Measurements from ENCODE around the gene S100A12.

DNA sequence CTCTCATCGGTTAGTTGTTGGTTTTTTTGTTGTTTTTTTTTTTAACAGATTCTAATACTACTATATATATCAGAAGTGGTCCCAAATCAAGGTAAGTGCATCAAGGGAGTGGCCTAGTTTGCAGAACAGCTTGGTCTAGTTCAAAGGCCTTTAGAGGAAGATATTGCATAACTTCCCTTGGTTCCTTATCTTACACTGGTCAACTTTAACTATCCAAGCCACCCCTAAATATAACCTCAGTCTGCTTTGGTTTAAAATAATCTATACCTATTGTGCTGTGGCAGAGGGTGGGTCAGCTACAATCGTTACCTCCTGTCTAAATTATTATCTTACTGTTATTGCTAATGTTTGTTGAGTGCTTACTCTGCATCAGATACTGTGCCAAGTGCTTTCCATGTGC, 6.9 kb downstream of the S100A12 start:
- TF ChIP-seq, protein P1, sequence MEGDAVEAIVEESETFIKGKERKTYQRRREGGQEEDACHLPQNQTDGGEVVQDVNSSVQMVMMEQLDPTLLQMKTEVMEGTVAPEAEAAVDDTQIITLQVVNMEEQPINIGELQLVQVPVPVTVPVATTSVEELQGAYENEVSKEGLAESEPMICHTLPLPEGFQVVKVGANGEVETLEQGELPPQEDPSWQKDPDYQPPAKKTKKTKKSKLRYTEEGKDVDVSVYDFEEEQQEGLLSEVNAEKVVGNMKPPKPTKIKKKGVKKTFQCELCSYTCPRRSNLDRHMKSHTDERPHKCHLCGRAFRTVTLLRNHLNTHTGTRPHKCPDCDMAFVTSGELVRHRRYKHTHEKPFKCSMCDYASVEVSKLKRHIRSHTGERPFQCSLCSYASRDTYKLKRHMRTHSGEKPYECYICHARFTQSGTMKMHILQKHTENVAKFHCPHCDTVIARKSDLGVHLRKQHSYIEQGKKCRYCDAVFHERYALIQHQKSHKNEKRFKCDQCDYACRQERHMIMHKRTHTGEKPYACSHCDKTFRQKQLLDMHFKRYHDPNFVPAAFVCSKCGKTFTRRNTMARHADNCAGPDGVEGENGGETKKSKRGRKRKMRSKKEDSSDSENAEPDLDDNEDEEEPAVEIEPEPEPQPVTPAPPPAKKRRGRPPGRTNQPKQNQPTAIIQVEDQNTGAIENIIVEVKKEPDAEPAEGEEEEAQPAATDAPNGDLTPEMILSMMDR (IDR thresholded peaks at IDR 0.05): no peak
- no peak for TF ChIP-seq POLR2A (IDR thresholded peaks at IDR 0.05)
